Stomach (tissue), 9 donors: ENCODE data around the gene RNPEPL1. TPM values are rescaled to one million over a fixed set of nuclear protein-coding genes. Genes with fewer than 3 reads are reported as not detected.
A peak's percentile ranks its signal among the peaks of the same experiment; 100 is the strongest.
"Not testable (repeated sequence)": the region's sequence is repeated elsewhere in the genome, so short reads cannot be mapped to it uniquely, and the experiment has no call there.

Experiments
- DNase-seq, 2 donors: peaks; one replicate each; pipeline versions ENCODE4 v3.0.0 to v3.0.0-alpha.2; 2013 to 2019
- H3K27ac ChIP-seq, 5 donors: fragments of 200-600 bp in 4 of 5; sonication (generic) in 4 of 5; one replicate each; pipeline ENCODE4 v1.5.1; 2013 to 2019; ENCODE audit warnings: mild to moderate bottlenecking in 1 of 5, moderate library complexity in 1 of 5
- H3K27me3 ChIP-seq, 3 donors: fragments of 200-600 bp; sonication (generic); one replicate each; pipeline ENCODE4 v1.5.1; 2017 to 2019; ENCODE audit warnings: mixed run types in 1 of 3
- H3K36me3 ChIP-seq, 4 donors: fragments of 200-600 bp; sonication (generic); 1 replicate in 3 of 4; 2 replicates in 1 of 4; pipeline ENCODE4 v1.5.1; 2016 to 2019
- H3K4me1 ChIP-seq, 4 donors: fragments of 200-600 bp; sonication (generic); one replicate each; pipeline ENCODE4 v1.5.1; 2016 to 2019
- H3K4me3 ChIP-seq, 4 donors: fragments of 200-600 bp; sonication (generic) in 3 of 4; one replicate each; pipeline ENCODE4 v1.5.1; 2016 to 2019; ENCODE audit warnings: mild to moderate bottlenecking in 1 of 4
- H3K9me3 ChIP-seq, 4 donors: fragments of 200-600 bp; sonication (generic); one replicate each; pipeline ENCODE4 v1.5.1; 2016 to 2019
- CTCF ChIP-seq, 7 experiments: fragments of 450-650 bp in 4 of 7; fragments of 200-600 bp in 3 of 7; sonication (generic) in 3 of 7; IDR thresholded peaks; one replicate each; pipeline ENCODE4 v1.5.1; 2016 to 2019; ENCODE audit warnings: antibody characterized with exemption in 7 of 7, control low read depth in 2 of 7, mild to moderate bottlenecking in 1 of 7
- EP300 ChIP-seq: sonication (generic); formaldehyde crosslinking; IDR thresholded peaks from one replicate; pipeline ENCODE4 v1.6.1; 2017; ENCODE audit warnings: antibody characterized with exemption
- POLR2A ChIP-seq, 4 donors: fragments of 450-650 bp; IDR thresholded peaks; one replicate each; pipeline ENCODE4 v1.6.1; 2016; ENCODE audit warnings: antibody characterized with exemption in 4 of 4, control low read depth in 2 of 4, mild to moderate bottlenecking in 1 of 4, moderate library complexity in 1 of 4
- POLR2AphosphoS5 ChIP-seq, 3 donors: sonication (generic); formaldehyde crosslinking; IDR thresholded peaks; one replicate each; pipeline ENCODE4 v1.6.1; 2016; ENCODE audit warnings: antibody characterized with exemption in 3 of 3
- WGBS, 5 donors: extraction: QIAGEN DNeasy Blood & Tissue Kit in 3 of 5; methylation state at CpG; one replicate each; pipeline versions ENCODE4 v1.1.5 to v1.1.7; 2013 to 2018; 5-methylcytosine and 5-hydroxymethylcytosine counted together
- intact Hi-C: fragments of 100-400 bp; cut with DNase I; formaldehyde crosslinking; loops from one replicate; pipeline ENCODE4 v1.15.1; 2023; ENCODE audit warnings: low total_unique reads
- polyA plus RNA-seq, 3 donors: library from polyadenylated mRNA; stranded (reverse); fragments of 200-250 nt; gene quantifications; one replicate each; pipeline ENCODE4 v1.2.3, GENCODE V29; 2013
- total RNA-seq, 5 donors: library from RNA; depleted of rRNA; stranded (reverse); fragments of >200 nt; gene quantifications; one replicate each; pipeline versions ENCODE4 v1.1.0 to v1.2.3, GENCODE V29; 2014 to 2016
- donor health status: healthy with polysubstance abuse.
- donor health status: Bipolar disorder and iron deficiency.
- donor health status: healthy.

The RNPEPL1 gene
- total and polyA plus RNA-seq, 8 donors: 32.7 to 196 (median 124) TPM

- peak overlapping the region in 1 of 4 donors; percentile 2 for H3K4me3 ChIP-seq
- peaks cover 5 to 16% (median 12%) of the 10 kb centered on the region in 4 donors for H3K4me1 ChIP-seq
- H3K27me3 ChIP-seq: peaks cover 0 to 16% (median 0%) of the 10 kb centered on the region in 3 donors
- peaks cover 0 to 14% (median 5%) of the 10 kb centered on the region in 4 donors for H3K9me3 ChIP-seq
- TF ChIP-seq POLR2A (IDR thresholded peaks at IDR 0.05): no peak
- TF ChIP-seq EP300: no peak
- no peak for TF ChIP-seq CTCF (IDR thresholded peaks at IDR 0.05)
- TF ChIP-seq POLR2AphosphoS5 (IDR thresholded peaks at IDR 0.05): no peak
- peak in 1 of 2 donors; percentile 35 for DNase-seq
- peaks cover 3 to 37% (median 33%) of the 10 kb centered on the region in 4 donors for H3K36me3 ChIP-seq
- WGBS, 5 donors: 23 to 59% (median 29%) methylated on average over 13 to 52 of the region's 52 CpGs
- intact Hi-C loops: no loop called here
- no peak overlapping the region for H3K27ac ChIP-seq
These were observed 47.9 kb upstream of the RNPEPL1 start for GRCh38 chr2:240520130-240520973.

- intact Hi-C loops: no loop called here
- WGBS, 5 donors: 87 to 95% (median 93%) methylated on average over 12 of the region's 12 CpGs
- H3K4me3 ChIP-seq: no peak overlapping the region
- peaks cover 3 to 43% (median 39%) of the 10 kb centered on the region in 4 donors for H3K36me3 ChIP-seq
- peaks cover 0 to 16% (median 0%) of the 10 kb centered on the region in 3 donors for H3K27me3 ChIP-seq
- H3K27ac ChIP-seq: no peak overlapping the region
- H3K9me3 ChIP-seq: peaks cover 0 to 20% (median 6%) of the 10 kb centered on the region in 4 donors
- no peak for DNase-seq
- TF ChIP-seq POLR2AphosphoS5 (IDR thresholded peaks at IDR 0.05) (no peak), POLR2A (IDR thresholded peaks at IDR 0.05) (no peak), EP300 (no peak), CTCF (IDR thresholded peaks at IDR 0.05) (no peak)
- peaks cover 5 to 16% (median 12%) of the 10 kb centered on the region in 4 donors for H3K4me1 ChIP-seq
These were observed 47.3 kb upstream of the RNPEPL1 start for GRCh38 chr2:240520974-240521350.

- DNase-seq, H3K27ac ChIP-seq, intact Hi-C loops, H3K4me3 ChIP-seq: not testable (repeated sequence)
- Histone ChIP-seq H3K36me3 (peaks cover 3 to 51% (median 45%) of the 10 kb centered on the region in 4 donors), H3K27me3 (peaks cover 0 to 16% (median 0%) of the 10 kb centered on the region in 3 donors), H3K4me1 (peaks cover 5 to 16% (median 12%) of the 10 kb centered on the region in 4 donors), H3K9me3 (peaks cover 0 to 20% (median 6%) of the 10 kb centered on the region in 4 donors)
- WGBS, 5 donors: 94 to 97% (median 94%) methylated on average over 5 of the region's 5 CpGs
These were observed 46.4 kb upstream of the RNPEPL1 start for GRCh38 chr2:240521885-240522284.

- peaks cover 5 to 16% (median 12%) of the 10 kb centered on the region in 4 donors for H3K4me1 ChIP-seq
- intact Hi-C loops: no loop called here
- TF ChIP-seq EP300 (no peak), CTCF (IDR thresholded peaks at IDR 0.05) (no peak), POLR2AphosphoS5 (IDR thresholded peaks at IDR 0.05) (no peak), POLR2A (IDR thresholded peaks at IDR 0.05) (no peak)
- peaks cover 0 to 20% (median 6%) of the 10 kb centered on the region in 4 donors for H3K9me3 ChIP-seq
- 93 to 97% (median 97%) methylated on average over 12 of the region's 12 CpGs for WGBS, 5 donors
- no peak overlapping the region for H3K4me3 ChIP-seq
- H3K27me3 ChIP-seq: peaks cover 0 to 16% (median 0%) of the 10 kb centered on the region in 3 donors
- no peak for DNase-seq
- peaks cover 3 to 51% (median 45%) of the 10 kb centered on the region in 4 donors for H3K36me3 ChIP-seq
- H3K27ac ChIP-seq: no peak overlapping the region
These were observed 45.9 kb upstream of the RNPEPL1 start for GRCh38 chr2:240522406-240522805.
